Activated gamma-delta T cell treated with anti-CD3 and anti-CD28 coated beads, Interleukin-2, amount 50 U/mL, for 16 hours (primary cell): ENCODE results near the gene KIF16B.
"Not testable (repeated sequence)": the region's sequence is repeated elsewhere in the genome, so short reads cannot be mapped to it uniquely, and the experiment has no call there.

ENCODE experiments used
- DNase-seq: peaks from one replicate; pipeline ENCODE4 v3.0.0-alpha.2; 2020; ENCODE audit warnings: low read depth

Gene KIF16B

GRCh38 chr20:16519673-16520072 lies 53.6 kb downstream of the KIF16B start:
- not testable (repeated sequence) for DNase-seq

- no peak for DNase-seq
Observed at GRCh38 chr20:16518784-16519084, 54.5 kb downstream of the KIF16B start.

DNA sequence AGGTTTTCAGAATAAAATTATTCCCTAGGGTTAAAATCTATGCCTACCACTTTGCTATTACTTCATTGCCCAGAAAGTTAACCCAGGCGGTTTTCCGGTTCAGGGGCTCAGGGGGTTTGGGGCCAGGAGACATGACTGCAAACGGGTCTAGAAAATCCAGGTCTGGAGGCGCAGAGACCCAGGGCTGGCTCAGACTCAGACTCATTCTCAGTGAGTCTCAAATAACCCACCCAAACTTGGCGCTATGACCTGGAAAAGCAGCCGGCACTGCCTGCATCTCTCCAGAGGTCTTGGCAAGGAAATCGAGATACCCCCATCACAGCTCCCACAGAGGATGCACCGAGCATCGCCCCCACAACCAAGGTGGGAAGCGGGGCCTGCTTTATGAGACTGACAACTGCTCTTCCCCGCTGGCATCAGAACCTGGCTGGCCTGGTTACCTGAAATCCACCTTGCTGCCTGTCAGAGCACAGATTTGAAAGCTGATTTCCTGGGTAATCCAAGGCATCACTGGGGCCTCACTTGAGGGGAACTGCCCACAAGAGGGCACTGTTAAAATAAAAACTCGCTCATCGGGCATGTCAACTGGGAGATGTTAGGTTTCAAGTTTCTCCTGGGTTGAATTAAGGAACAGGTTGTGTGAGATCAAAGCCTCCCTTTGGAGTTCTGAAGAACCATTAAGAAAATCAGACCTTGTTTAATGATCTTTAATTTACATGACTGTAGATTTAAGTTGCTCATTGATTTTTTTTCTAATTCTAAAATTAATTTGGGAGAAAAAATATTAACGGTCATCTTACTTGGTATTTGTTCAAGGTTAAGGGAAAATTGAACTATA lies 55.1 kb downstream of the KIF16B start:
- DNase-seq: no peak

GRCh38 chr20:16516794-16517193 lies 56.5 kb downstream of the KIF16B start:
- DNase-seq: no peak

- no peak for DNase-seq
Observed at GRCh38 chr20:16515046-16515445, 58.2 kb downstream of the KIF16B start.

- DNase-seq: no peak
Observed at GRCh38 chr20:16514140-16514539, 59.1 kb downstream of the KIF16B start.

- no peak for DNase-seq
Observed at GRCh38 chr20:16505894-16506293, 67.4 kb downstream of the KIF16B start.

DNA sequence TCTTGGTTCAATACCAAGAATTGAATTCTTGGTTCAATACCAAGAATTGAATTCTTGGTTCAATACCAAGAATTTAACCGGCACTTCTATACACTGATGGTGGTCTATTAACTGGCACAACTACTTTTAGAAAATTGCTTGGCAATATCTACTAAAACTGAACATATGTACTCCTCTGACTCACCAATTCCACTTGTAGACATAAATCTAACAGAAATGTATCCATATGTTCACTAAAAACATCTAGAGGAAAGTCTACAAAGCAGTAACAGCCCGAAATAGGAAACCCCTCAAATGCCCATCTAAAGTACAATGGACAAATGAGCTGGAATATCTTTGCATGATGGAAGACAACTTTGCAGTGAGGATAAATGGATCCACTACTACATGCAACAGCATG lies 71.9 kb downstream of the KIF16B start:
- no peak for DNase-seq

DNA sequence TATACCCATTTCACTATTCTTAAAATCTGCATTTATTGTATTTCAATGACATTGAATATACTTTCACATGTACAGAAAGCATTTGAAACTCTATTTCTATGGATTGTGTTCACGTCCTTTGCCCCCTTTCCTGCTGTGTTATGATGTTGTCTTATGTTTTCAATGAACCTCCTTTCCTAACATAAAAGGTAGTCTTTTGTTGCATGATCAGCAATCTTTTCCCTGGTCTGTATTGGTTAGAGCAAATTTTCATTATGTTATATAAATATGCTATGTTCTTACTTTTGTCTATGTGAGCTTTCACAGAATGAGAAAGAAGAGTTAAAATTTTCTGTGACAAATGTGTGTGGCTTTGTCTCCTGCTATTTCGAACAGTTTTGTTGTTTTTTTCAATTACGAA lies 73.1 kb downstream of the KIF16B start:
- DNase-seq: no peak

DNA sequence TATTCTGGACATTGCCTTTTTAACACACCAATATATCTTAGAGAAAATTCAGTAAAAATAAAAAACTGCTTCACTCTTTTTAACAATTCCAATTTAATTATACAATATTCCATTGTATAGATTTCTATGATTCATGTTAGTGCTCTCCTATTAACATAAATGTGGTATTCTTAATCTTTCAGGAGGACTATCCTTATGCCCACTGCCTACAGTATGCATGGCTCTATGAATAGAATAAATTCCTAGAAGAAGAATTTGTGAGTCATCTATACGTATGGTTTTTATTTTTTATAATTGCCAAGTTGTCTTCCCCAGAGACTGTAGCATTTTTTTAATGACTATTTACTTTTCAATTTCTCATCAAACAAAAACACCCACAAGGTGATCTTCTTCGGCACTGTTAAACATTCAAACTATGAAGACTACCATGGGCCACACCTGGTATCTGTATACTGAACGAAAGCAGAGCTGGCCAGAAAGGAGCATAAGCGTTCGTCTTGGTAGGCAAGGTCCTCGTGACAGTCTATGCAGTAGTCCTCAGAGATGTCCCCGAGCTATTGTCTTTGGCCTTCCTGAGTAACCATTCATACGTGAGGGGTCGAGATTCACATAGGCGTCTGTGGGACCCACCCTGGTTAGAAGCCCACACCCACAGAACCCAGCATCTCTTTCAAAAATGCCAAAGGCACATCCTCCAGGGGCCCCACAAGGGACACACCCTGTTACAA lies 74.6 kb downstream of the KIF16B start:
- DNase-seq: no peak

- DNase-seq: no peak
Observed at GRCh38 chr20:16497896-16498295, 75.4 kb downstream of the KIF16B start.

DNA sequence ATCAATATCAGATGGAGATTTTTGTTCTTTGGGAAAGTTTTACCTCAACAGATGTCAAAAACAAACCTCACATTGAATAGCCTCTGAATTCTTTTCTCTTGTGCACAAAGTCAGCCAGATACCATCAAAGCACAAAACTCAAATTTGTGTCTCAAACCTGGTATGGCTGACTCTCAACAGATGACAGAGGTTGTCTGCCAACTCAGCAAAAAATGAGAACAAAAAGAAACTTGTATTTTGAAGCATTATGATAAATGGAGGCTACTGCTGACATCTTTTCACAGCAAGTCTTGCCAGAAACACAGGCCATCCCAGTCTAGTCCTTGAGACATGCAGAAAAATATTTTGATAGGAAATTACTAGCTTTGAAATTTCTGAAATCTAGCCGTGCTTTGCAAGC lies 79.8 kb downstream of the KIF16B start:
- no peak for DNase-seq

- DNase-seq: no peak
Observed at GRCh38 chr20:16491294-16491905, 81.8 kb downstream of the KIF16B start.

DNA sequence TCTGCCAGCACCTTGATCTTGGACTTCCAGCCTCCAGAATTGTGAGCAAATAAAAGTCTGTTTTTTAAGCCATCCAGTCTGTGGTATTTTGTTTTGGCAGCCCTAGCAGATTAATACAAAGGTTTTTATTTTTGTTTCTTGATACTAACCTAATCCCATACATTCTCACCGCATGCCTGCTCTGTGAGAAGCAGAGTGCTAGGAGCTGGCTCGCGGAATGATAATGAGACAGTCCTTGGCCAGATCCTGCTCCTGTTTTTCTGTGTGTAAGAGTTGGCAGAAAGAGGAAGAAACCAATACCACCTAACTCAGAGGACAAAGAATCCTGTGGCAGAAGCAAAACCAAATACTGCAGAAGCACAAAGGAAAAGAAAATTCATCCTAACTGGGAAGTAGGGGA lies 82.6 kb downstream of the KIF16B start:
- no peak for DNase-seq

DNA sequence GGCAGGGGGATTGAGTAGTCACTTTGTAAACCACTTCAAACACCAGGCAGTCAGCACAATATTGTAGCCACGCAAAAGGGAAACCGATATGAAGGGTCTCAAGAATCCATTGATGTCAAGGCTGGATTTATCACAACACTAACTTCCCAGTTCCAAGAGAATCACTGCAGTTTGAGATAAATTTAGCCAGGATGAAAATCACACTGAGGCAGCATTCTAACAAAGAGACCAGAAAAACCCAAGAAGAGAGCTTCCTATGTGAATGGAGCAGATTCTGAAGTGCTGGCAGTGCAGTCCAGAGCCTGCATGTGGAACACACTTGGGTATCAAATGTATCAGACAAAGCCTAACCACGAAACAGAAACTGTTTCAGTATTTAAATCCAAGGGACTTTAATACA lies 84.6 kb downstream of the KIF16B start:
- no peak for DNase-seq

GRCh38 chr20:16488086-16488485 lies 85.2 kb downstream of the KIF16B start:
- DNase-seq: no peak

- DNase-seq: no peak
Observed at GRCh38 chr20:16486532-16486931, 86.7 kb downstream of the KIF16B start.

DNA sequence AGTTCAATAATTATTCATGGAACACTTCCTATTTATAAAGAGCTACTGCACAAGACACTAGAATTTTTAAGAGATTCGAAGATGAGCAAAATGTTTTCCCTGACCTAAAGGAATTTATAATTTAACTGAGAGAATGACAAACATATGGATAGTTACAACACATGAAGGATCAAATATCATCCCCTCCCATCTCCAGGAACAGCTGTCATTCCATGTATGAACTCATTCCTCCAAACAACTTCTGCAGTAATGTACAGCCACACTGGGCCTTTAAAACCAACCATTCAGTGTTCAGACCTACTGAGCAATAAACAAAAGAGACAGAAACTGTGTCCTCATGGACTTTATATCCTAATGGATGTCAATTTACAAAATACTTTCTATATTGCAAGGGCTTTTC lies 87.8 kb downstream of the KIF16B start:
- no peak for DNase-seq

- DNase-seq: no peak
Observed at GRCh38 chr20:16483024-16483423, 90.2 kb downstream of the KIF16B start.

- no peak for DNase-seq
Observed at GRCh38 chr20:16481977-16482376, 91.3 kb downstream of the KIF16B start.

DNA sequence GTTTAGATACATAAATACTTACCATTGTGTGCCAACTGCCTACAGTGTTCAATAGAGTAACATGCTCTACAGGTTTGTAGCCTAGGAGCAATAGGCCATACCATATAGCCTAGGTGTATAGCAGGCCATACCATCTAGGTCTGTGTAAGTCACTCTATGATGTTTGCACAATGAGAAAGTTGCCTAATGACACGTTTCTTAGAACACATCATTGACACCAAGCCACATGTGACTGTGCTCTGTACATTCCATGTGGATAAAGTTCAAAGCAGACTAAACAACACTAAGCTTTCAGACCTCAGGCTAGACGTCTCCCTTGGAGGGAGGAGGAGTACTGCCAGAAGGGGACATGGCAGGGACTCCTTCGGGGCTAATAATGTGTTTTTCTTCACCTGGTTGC lies 93.6 kb downstream of the KIF16B start:
- no peak for DNase-seq

DNA sequence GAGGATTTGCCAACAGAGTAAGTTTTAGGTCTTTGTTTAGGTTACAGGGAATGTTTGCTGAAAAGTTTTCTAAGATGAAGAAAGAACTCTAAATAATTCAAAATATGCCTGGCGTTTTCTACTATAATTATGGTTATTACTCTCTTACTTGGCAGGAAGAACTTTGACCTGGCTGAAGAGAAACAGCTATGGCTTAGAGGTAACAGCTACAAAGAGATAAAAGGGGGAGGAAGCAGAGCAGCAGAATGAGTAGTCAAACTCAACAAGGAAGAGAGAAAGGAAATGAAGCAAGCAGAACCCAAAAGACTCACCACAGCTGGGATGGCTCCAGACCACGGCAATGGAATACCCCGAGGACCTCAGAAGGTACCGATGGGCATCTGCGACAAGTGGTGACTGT lies 95.6 kb downstream of the KIF16B start:
- DNase-seq: no peak

GRCh38 chr20:16476032-16476431 lies 97.2 kb downstream of the KIF16B start:
- DNase-seq: no peak
